Activated CD4-positive, alpha-beta T cell treated with anti-CD3 and anti-CD28 coated beads, Interleukin-10, Interleukin-2, amounts not matched to agents 100 ng/mL and 50 ng/mL, durations not matched to agents 16 hours and 8 hours (primary cell): ENCODE measurements around the gene C20orf144.

Experiments used
- DNase-seq: peaks from one replicate; pipeline ENCODE4 v3.0.0-alpha.2; 2020

The C20orf144 gene

DNA sequence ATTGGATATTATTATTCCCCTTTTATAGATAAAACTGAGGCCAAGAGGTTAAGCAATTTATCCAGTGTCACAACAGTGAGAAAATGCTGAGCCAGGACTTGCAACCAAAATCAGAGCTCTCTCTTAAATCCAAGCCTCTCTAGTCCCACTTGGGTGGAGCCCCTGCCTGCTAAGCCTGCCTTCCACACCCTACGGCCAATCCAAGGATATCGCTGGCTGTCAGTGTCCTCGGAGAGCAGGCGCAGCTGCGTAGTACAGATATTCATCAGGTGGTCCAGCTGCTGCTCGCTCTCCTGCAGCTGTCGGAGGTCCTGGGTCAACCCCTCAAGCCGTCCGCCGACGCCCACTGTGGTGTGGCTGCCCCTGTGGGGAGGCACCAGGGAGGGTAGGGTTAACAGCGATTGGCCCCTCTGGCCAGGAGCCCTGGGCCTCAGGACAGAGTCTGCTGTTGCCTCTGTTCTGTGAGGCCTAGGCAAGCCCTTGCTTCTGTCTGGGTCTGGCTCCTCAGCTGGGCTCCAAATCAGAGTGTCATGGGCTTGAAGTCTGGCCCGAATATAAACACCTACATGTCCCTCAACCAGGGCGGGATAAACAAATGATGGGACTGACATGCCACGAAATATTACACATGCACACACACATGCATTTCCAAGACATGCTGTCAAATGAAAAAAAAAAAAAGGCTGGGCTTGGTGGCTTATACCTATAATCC, 16.0 kb downstream of the C20orf144 start:
- no peak for DNase-seq

GRCh38 chr20:33679758-33680485, 17.8 kb downstream of the C20orf144 start:
- peak; percentile 83 for DNase-seq

DNA sequence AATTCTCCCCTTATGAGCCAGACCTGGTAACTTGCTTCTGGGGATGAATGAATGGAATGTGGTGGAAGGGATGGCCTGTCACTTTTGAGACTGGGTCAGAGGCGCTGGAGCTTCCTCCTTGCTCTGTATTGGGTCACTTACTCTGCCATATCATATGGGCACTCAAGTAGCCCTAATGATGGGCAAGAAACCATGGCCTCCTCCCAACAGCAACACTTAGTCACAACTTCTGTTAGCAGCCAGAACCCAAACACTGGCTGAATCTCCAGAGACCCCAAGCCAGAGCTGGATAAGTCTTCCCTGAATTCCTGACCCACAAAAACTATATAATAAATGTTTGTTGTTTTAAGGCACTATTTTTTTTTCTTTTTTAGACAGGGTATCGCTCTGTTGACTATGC, 18.6 kb downstream of the C20orf144 start:
- no peak for DNase-seq

- DNase-seq = no peak
Measured at GRCh38 chr20:33681288-33681687, 19.2 kb downstream of the C20orf144 start.

DNA sequence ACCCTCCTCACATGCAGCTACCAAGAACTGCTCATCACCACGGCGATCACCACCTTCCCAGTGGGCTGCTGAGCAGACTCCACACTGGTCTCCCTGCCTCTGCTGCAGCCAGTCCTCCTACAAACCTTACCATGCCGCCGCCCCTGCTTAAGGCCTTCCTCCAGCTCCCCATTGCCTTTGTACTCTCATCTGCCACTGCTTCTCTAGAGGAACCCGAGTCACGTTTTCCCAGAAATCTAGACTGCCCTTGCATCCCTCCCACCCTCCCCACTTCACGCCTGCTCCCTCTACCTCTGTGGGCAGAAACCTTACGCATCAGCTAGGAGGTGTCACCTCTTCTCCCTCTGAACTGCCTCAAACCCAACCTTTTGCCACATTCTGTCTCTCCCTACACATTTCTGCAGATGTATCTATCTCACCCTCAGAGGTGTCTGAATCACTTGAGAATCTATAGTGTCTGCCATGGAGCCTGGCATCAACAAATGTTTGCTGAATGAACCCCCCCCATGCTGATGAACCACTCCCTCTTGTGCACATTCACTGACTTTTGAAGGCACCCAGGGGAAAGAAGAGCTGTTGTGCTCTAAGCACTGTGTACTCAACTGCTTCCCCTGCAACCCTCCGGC, 19.7 kb downstream of the C20orf144 start:
- DNase-seq = peak; percentile 48

GRCh38 chr20:33684533-33685327, 22.6 kb downstream of the C20orf144 start:
- no peak for DNase-seq

GRCh38 chr20:33685328-33686099, 23.4 kb downstream of the C20orf144 start:
- DNase-seq = peak; percentile 83

DNA sequence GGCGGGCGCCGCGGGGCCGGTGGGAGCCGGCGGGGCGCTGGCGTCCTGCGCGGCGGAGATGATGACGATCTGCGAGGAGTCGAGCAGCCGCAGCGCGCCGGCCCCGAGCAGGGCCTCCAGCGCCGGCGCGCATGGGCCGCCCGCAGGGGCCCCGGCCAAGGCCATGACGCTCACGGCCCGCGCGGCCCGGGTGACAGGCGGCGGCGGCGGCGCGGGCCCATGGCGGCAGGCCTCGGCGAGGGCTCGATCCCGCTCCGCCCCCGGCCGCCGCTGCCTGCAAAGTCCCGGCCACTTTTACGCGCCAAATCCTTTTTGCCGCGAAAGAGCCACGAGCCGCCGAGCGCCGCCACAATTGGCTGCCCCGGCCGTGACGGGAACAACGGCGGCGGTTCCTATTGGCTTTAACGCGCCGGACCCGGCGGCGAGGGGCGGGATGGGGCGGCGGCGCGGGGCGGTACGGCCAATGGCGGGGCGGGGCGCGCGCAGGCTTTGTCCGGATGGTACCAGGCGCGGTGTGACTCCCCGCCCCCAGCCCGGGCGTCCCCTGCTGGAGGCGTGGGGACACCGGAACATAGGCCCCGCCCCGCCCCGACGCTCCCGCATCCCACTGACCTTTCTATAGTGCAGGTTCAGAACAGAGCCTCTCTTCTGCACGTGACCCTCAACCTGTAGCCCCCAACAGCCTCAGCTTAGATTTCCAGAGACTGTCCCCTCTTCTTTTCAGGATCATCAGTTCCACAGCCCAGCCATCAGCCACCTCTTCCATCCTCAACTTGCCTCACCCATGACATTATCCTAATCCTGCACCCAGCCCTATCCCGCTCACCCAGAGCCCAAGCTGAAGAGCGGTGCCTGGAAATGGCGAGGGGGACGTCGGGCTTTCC, 24.2 kb downstream of the C20orf144 start, which contains the start of gene E2F1:
E2F1 (minus strand) TSS at position 286 of the 884 bp plus-strand sequence; CDS start at position 165, 121 bp downstream.
- DNase-seq = peak; percentile 98

- no peak for DNase-seq
Measured at GRCh38 chr20:33686984-33687366, 24.8 kb downstream of the C20orf144 start.

DNA sequence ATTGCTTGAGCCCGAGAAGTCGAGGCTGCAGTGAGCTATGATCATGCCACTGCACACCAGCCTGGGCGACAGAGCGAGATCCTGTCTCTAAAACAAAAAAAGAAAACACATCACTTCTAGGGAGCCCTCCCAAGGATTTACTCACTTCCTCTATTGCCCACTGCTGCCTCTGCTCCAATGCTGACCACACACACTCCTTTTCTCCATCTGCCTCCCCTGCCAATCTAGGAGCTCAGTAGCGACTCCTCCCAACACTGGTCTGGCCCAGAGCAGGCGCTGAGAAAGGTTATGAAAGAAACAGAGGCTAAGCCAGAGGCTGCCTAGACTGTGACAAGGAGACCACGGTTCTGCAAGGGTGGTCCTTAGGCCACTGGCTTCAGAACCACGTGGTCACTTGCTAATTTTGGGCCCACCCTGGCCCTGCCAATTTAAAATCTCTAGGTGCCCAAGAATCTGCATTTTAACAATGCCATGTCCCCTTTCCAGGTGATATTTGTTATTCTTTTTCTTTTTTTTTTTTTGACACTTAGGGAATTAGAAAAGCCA, 25.3 kb downstream of the C20orf144 start:
- DNase-seq = no peak

- peak; percentile 50 for DNase-seq
Measured at GRCh38 chr20:33687993-33688937, 26.1 kb downstream of the C20orf144 start.

DNA sequence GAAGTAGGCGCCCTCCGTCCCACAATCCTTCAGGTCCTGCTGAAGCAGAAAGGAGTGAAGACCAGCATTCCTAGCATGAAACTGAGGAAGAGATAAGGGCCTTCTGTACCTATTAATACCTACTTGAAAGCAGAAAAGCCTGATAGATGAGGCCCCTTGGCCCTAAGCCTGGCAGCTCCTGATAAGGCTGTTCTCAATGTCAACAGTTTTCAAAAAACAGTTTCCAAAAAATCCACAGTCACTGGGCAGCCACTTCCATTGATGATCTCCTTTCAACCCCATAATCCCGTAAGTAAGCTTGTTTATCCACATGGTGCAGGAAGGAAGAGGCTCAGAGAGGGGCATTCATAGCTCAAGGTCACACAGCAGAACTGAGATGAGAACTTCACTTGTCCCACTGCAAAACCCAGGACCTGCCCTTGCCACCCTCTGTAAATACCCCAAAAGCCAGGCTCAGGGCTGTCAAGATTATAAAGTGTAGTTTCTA, 26.9 kb downstream of the C20orf144 start:
- DNase-seq = no peak

DNA sequence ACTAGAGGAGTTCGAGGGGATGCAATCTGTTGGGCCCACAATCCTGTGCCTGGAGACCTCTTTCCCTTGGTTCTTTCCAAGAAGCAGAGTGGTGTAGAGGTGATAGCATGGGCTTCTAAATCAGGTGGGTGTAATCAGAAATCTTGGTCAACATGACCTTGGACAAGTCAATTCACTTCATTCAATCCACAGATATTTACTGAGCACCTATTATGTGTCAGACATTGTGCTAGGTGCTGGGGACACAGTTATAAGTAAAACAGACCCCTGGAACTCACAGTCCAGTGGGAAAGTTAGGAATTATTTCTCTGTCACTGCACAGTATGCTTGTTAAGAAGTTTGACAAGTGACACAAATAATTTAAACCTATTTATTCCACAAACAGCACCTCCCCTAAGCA, 27.4 kb downstream of the C20orf144 start:
- no peak for DNase-seq

GRCh38 chr20:33689973-33690372, 27.8 kb downstream of the C20orf144 start:
- peak; percentile 75 for DNase-seq

DNA sequence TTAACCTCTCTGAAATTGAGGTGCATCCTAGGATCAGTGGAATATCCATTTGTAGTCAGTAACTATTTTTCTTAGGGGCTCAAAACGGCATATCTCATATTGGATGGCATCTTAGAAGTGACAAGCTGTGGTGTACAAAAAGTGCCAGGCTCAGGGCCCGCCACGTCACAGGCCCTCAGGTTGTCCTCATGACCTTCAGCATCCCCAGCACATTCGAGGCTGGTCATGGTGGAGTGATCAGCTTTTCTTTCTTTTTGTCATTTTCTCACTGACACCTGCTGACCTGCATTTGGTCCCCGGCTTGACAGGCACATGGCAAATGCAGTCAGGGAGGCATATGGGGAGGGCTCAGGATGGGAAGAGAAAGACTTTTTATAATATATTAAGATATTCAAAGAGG, 31.2 kb downstream of the C20orf144 start:
- no peak for DNase-seq

- no peak for DNase-seq
Measured at GRCh38 chr20:33693741-33694638, 31.9 kb downstream of the C20orf144 start.

DNA sequence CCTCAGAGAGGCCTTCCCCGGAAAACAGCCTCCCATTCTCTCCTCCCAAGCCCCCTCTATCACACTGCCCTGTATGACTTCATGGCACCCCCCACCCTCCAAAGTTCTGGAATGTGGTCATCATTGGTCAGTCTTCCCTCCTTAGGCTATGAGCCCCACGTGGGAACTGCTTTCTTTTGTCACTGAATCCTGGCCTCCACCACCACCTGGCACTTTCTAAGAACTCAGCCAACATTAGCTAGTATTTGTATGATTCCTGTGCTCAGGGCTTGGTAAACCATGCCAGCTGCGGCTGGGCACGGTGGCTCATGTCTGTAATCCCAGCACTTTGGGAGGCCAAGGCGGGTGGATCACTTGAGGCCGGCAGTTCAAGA, 32.5 kb downstream of the C20orf144 start:
- DNase-seq = no peak

- DNase-seq = no peak
Measured at GRCh38 chr20:33696448-33696847, 34.3 kb downstream of the C20orf144 start.
